B cell (primary cell): Measurements from ENCODE around the gene CXCL12. TPM values are rescaled to one million over a fixed set of nuclear protein-coding genes. Genes with fewer than 3 reads are reported as not detected.

ENCODE experiments used
- ATAC-seq: fragments of 200-7000 bp; cut with Tn5 transposase; one replicate; pipeline ENCODE4 v1.10.0; 2021; ENCODE audit warnings: low read depth, mild to moderate bottlenecking, moderate number of reproducible peaks, moderate library complexity
- CTCF ChIA-PET: fragments of 350-600 bp; sonication (Branson Sonifier 250); formaldehyde crosslinking; loops from one replicate; lab custom pipeline; 2021; ENCODE audit warnings: antibody characterized with exemption, inconsistent platforms; lab: Charles Lee
- POLR2A ChIA-PET: fragments of 350-600 bp; sonication (Branson Sonifier 250); formaldehyde crosslinking; loops from one replicate; lab custom pipeline; 2021; ENCODE audit warnings: antibody characterized with exemption; lab: Charles Lee
- DNase-seq: peaks from one replicate; pipeline ENCODE4 v3.0.0; 2013
- H2AFZ ChIP-seq: 2 replicates; pipeline ENCODE4 v1.6.1; 2012; ENCODE audit warnings: mild to moderate bottlenecking, low read depth, low read length; ENCODE audit not compliant: insufficient read depth, poor library complexity, severe bottlenecking
- H3K27ac ChIP-seq, 2 donors: 1 replicate in 1 of 2; 2 replicates in 1 of 2; pipeline ENCODE4 v1.5.1; 2012 to 2013; ENCODE audit warnings: low read length in 2 of 2, mild to moderate bottlenecking in 2 of 2, moderate library complexity in 1 of 2
- H3K27me3 ChIP-seq, 4 experiments: fragments of 200-600 bp in 1 of 4; sonication (generic) in 1 of 4; replicated peaks in 1 of 4; 1 replicate in 2 of 4; 2 replicates in 2 of 4; pipeline versions ENCODE4 v1.6.1 to v1.7.0; 2013 to 2016; ENCODE audit warnings: low read length in 3 of 4, mild to moderate bottlenecking in 2 of 4, mixed read lengths in 1 of 4, moderate library complexity in 1 of 4; ENCODE audit not compliant: insufficient read depth in 4 of 4, control insufficient read depth in 3 of 4; ENCODE audit errors: control extremely low read depth in 1 of 4
- H3K36me3 ChIP-seq, 2 experiments: replicated peaks in 1 of 2; 1 replicate in 1 of 2; 2 replicates in 1 of 2; pipeline versions ENCODE4 v1.6.1 to v1.7.1; 2013; ENCODE audit warnings: low read length in 1 of 2; ENCODE audit not compliant: insufficient read depth in 2 of 2, control insufficient read depth in 1 of 2; ENCODE audit errors: control extremely low read depth in 1 of 2, extremely low read depth in 1 of 2
- H3K4me1 ChIP-seq, 2 donors: fragments of 200-600 bp in 1 of 2; sonication (generic) in 1 of 2; 1 replicate in 1 of 2; 2 replicates in 1 of 2; pipeline versions ENCODE4 v1.5.1 to v1.6.1; 2013 to 2017; ENCODE audit warnings: low read length in 2 of 2; ENCODE audit not compliant: control insufficient read depth in 2 of 2, insufficient read depth in 2 of 2
- H3K4me2 ChIP-seq: replicated peaks from 2 replicates; pipeline ENCODE3; 2012; ENCODE audit warnings: mild to moderate bottlenecking, low read depth, low read length; ENCODE audit not compliant: poor library complexity, severe bottlenecking
- H3K4me3 ChIP-seq, 5 experiments: fragments of 200-600 bp in 1 of 5; sonication (generic) in 1 of 5; 1 replicate in 3 of 5; 2 replicates in 2 of 5; pipeline versions ENCODE4 v1.5.1 to v1.7.0; 2011 to 2016; ENCODE audit warnings: low read length in 4 of 5, mild to moderate bottlenecking in 4 of 5, low read depth in 2 of 5, control low read depth in 1 of 5, moderate library complexity in 1 of 5; ENCODE audit not compliant: insufficient read depth in 1 of 5; ENCODE audit errors: control extremely low read depth in 1 of 5, extremely low read depth in 1 of 5
- H3K79me2 ChIP-seq: fragments of 200-600 bp; sonication (generic); one replicate; pipeline ENCODE4 v1.6.0; 2016; ENCODE audit warnings: low read length; ENCODE audit not compliant: control insufficient read depth, insufficient read depth
- H3K9ac ChIP-seq: fragments of 200-600 bp; sonication (generic); 2 replicates; pipeline ENCODE4 v1.6.1; 2017; ENCODE audit warnings: mild to moderate bottlenecking, low read length, moderate library complexity
- H3K9me3 ChIP-seq, 3 donors: one replicate each; pipeline versions ENCODE4 v1.6.1 to v1.7.1; 2013; ENCODE audit warnings: low read length in 2 of 3; ENCODE audit not compliant: control insufficient read depth in 2 of 3, insufficient read depth in 1 of 3; ENCODE audit errors: control extremely low read depth in 1 of 3
- H4K20me1 ChIP-seq: 2 replicates; pipeline ENCODE4 v1.6.0; 2012; ENCODE audit warnings: mild to moderate bottlenecking, low read length; ENCODE audit not compliant: insufficient read depth, control insufficient read depth, poor library complexity, severe bottlenecking
- H3K27ac Mint-ChIP-seq: one replicate; pipeline ENCODE4 v1.8.0; 2021; ENCODE audit warnings: mixed read lengths
- H3K27me3 Mint-ChIP-seq: one replicate; pipeline ENCODE4 v1.8.0; 2021; ENCODE audit warnings: mixed read lengths
- H3K4me1 Mint-ChIP-seq: one replicate; pipeline ENCODE4 v1.8.0; 2021; ENCODE audit warnings: mixed read lengths
- H3K4me3 Mint-ChIP-seq: one replicate; pipeline ENCODE4 v1.8.0; 2021; ENCODE audit warnings: mixed read lengths
- H3K9me3 Mint-ChIP-seq: one replicate; pipeline ENCODE4 v1.8.0; 2022; ENCODE audit warnings: mixed read lengths; ENCODE audit not compliant: insufficient read depth
- CTCF ChIP-seq: fragments of 200-600 bp; IDR thresholded peaks from one replicate; pipeline ENCODE4 v1.8.0; 2022; ENCODE audit warnings: antibody characterized with exemption, mild to moderate bottlenecking
- EZH2 ChIP-seq: IDR thresholded peaks from 2 replicates; pipeline ENCODE4 v1.6.1; 2012; ENCODE audit warnings: borderline replicate concordance, low read depth, mild to moderate bottlenecking, moderate library complexity, low read length; ENCODE audit not compliant: insufficient read depth, poor library complexity, severe bottlenecking
- WGBS: methylation state at CpG from one replicate; pipeline ENCODE4 v1.1.5; 2013; ENCODE audit warnings: missing lambda C conversion rate; ENCODE audit not compliant: insufficient coverage; 5-methylcytosine and 5-hydroxymethylcytosine counted together
- intact Hi-C: fragments of 100-400 bp; cut with micrococcal nuclease; formaldehyde crosslinking; loops from one replicate; pipeline ENCODE4 v1.10.0; 2022
- polyA plus RNA-seq: library from polyadenylated mRNA; depleted of rRNA; stranded (reverse); fragments of >200 nt; gene quantifications from 2 replicates; pipeline ENCODE4 v1.2.3, GENCODE V29; 2012
- total RNA-seq, 2 donors: library from RNA; stranded (reverse); fragments of 120-200 nt in 1 of 2; gene quantifications; 1 replicate in 1 of 2; 2 replicates in 1 of 2; pipeline versions ENCODE4 v1.2.3 to v1.2.4, GENCODE V29; 2013 to 2022

The CXCL12 gene
- total and polyA plus RNA-seq, 2 donors (not counting 1 experiment from before 2014, with no cell fraction given): not detected

GRCh38 chr10:44402465-44403195 is 17.7 kb upstream of the CXCL12 start:
- H3K4me1 ChIP-seq: no peaks in the 10 kb centered on the region
- no peaks in the 10 kb centered on the region for H3K4me1 Mint-ChIP-seq
- no peaks in the 10 kb centered on the region for H4K20me1 ChIP-seq
- no peak overlapping the region for H3K4me3 ChIP-seq
- CTCF ChIA-PET: no interaction called here
- no peak overlapping the region for H3K4me2 ChIP-seq
- H3K27me3 ChIP-seq: no peaks in the 10 kb centered on the region
- no peaks in the 10 kb centered on the region for H3K79me2 ChIP-seq
- intact Hi-C loops: no loop called here
- H3K27me3 Mint-ChIP-seq: peaks cover 4% of the 10 kb centered on the region
- DNase-seq (no peak), ATAC-seq (no peak)
- no peak for TF ChIP-seq CTCF
- TF ChIP-seq EZH2: no peak
- no peak overlapping the region for H3K27ac ChIP-seq
- H3K9ac ChIP-seq: no peak overlapping the region
- POLR2A ChIA-PET: no interaction called here
- H3K27ac Mint-ChIP-seq: no peak overlapping the region
- H3K4me3 Mint-ChIP-seq: no peak overlapping the region
- no peaks in the 10 kb centered on the region for H3K9me3 Mint-ChIP-seq
- no peaks in the 10 kb centered on the region for H3K9me3 ChIP-seq
- H2AFZ ChIP-seq: no peak overlapping the region
- H3K36me3 ChIP-seq: no peaks in the 10 kb centered on the region
- 75% methylated on average over 2 of the region's 6 CpGs for WGBS

- intact Hi-C loops: no loop called here
- H3K27me3 ChIP-seq: no peaks in the 10 kb centered on the region
- H3K9ac ChIP-seq: no peak overlapping the region
- no peak overlapping the region for H3K27ac ChIP-seq
- TF ChIP-seq CTCF (no peak), EZH2 (no peak)
- H3K27ac Mint-ChIP-seq: no peak overlapping the region
- no CpG with 5 or more reads among the region's 4 CpGs for WGBS
- no peaks in the 10 kb centered on the region for H3K9me3 Mint-ChIP-seq
- H2AFZ ChIP-seq: no peak overlapping the region
- no peak overlapping the region for H3K4me3 Mint-ChIP-seq
- H3K9me3 ChIP-seq: no peaks in the 10 kb centered on the region
- no peak overlapping the region for H3K4me3 ChIP-seq
- no peaks in the 10 kb centered on the region for H4K20me1 ChIP-seq
- H3K4me1 ChIP-seq: no peaks in the 10 kb centered on the region
- peaks cover 12% of the 10 kb centered on the region for H3K27me3 Mint-ChIP-seq
- DNase-seq (no peak), ATAC-seq (no peak)
- ChIA-PET CTCF (no interaction called here), POLR2A (no interaction called here)
- no peaks in the 10 kb centered on the region for H3K36me3 ChIP-seq
- H3K79me2 ChIP-seq: no peaks in the 10 kb centered on the region
- no peaks in the 10 kb centered on the region for H3K4me1 Mint-ChIP-seq
- no peak overlapping the region for H3K4me2 ChIP-seq
Measured at GRCh38 chr10:44400541-44400940, 15.6 kb upstream of the CXCL12 start.
